Right lobe of liver (tissue), 4 donors: ENCODE data around the gene RBM48.

Experiments used
- POLR2A ChIP-seq: fragments of 450-650 bp; IDR thresholded peaks from one replicate; pipeline ENCODE4 v1.6.1; 2017; ENCODE audit warnings: antibody characterized with exemption, mild to moderate bottlenecking
- TF ChIP-seq, protein P1 (sequence below), 4 donors: fragments of 200-600 bp in 3 of 4; fragments of 450-650 bp in 1 of 4; IDR thresholded peaks; one replicate each; pipeline versions ENCODE4 v1.5.1 to v1.8.0; 2016 to 2022; ENCODE audit warnings: antibody characterized with exemption in 4 of 4, mild to moderate bottlenecking in 2 of 4
- donor health status: DM: no; HTN: no; CAD: no.
- donor health status: DM: no; HTN: no; CAD: no.
- donor health status: DM: no; HTN: yes; CAD: no.

DNA sequence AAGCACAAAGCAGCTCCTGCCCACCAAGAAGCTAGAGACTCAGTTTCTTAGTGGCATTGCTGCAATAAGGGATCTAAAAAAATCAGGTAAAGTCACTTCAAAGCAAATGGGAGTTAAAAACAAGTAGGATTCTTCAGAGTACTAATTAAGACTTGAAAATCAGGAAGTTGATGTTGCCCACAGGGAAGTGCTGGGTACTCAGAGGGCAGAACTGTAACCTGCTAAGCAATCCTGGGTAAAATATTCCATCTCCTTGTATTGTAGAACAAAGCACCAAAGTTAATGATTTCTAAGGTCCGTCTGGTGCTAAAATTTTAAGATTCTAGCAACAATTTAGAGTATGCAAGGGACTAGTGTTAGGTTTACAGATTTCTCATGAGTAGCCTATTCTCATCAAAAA, 8.6 kb upstream of the RBM48 start:
- TF ChIP-seq, protein P1, sequence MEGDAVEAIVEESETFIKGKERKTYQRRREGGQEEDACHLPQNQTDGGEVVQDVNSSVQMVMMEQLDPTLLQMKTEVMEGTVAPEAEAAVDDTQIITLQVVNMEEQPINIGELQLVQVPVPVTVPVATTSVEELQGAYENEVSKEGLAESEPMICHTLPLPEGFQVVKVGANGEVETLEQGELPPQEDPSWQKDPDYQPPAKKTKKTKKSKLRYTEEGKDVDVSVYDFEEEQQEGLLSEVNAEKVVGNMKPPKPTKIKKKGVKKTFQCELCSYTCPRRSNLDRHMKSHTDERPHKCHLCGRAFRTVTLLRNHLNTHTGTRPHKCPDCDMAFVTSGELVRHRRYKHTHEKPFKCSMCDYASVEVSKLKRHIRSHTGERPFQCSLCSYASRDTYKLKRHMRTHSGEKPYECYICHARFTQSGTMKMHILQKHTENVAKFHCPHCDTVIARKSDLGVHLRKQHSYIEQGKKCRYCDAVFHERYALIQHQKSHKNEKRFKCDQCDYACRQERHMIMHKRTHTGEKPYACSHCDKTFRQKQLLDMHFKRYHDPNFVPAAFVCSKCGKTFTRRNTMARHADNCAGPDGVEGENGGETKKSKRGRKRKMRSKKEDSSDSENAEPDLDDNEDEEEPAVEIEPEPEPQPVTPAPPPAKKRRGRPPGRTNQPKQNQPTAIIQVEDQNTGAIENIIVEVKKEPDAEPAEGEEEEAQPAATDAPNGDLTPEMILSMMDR (IDR thresholded peaks at IDR 0.05) = no peak
- no peak for TF ChIP-seq POLR2A
